Measurements from ENCODE around the gene KCNJ6. TPM values are rescaled to one million over a fixed set of nuclear protein-coding genes. Genes with fewer than 3 reads are reported as not detected.

The KCNJ6 gene
- total and polyA plus RNA-seq, 2 of the 8 experiments (the other 6 are each of a cell fraction or from before 2014, with no cell fraction given), result 0.51 to 1.2 TPM

GRCh38 chr21:37655611-37656300, 260.5 kb downstream of the KCNJ6 start (continued):
- TF ChIP-seq, protein P1, sequence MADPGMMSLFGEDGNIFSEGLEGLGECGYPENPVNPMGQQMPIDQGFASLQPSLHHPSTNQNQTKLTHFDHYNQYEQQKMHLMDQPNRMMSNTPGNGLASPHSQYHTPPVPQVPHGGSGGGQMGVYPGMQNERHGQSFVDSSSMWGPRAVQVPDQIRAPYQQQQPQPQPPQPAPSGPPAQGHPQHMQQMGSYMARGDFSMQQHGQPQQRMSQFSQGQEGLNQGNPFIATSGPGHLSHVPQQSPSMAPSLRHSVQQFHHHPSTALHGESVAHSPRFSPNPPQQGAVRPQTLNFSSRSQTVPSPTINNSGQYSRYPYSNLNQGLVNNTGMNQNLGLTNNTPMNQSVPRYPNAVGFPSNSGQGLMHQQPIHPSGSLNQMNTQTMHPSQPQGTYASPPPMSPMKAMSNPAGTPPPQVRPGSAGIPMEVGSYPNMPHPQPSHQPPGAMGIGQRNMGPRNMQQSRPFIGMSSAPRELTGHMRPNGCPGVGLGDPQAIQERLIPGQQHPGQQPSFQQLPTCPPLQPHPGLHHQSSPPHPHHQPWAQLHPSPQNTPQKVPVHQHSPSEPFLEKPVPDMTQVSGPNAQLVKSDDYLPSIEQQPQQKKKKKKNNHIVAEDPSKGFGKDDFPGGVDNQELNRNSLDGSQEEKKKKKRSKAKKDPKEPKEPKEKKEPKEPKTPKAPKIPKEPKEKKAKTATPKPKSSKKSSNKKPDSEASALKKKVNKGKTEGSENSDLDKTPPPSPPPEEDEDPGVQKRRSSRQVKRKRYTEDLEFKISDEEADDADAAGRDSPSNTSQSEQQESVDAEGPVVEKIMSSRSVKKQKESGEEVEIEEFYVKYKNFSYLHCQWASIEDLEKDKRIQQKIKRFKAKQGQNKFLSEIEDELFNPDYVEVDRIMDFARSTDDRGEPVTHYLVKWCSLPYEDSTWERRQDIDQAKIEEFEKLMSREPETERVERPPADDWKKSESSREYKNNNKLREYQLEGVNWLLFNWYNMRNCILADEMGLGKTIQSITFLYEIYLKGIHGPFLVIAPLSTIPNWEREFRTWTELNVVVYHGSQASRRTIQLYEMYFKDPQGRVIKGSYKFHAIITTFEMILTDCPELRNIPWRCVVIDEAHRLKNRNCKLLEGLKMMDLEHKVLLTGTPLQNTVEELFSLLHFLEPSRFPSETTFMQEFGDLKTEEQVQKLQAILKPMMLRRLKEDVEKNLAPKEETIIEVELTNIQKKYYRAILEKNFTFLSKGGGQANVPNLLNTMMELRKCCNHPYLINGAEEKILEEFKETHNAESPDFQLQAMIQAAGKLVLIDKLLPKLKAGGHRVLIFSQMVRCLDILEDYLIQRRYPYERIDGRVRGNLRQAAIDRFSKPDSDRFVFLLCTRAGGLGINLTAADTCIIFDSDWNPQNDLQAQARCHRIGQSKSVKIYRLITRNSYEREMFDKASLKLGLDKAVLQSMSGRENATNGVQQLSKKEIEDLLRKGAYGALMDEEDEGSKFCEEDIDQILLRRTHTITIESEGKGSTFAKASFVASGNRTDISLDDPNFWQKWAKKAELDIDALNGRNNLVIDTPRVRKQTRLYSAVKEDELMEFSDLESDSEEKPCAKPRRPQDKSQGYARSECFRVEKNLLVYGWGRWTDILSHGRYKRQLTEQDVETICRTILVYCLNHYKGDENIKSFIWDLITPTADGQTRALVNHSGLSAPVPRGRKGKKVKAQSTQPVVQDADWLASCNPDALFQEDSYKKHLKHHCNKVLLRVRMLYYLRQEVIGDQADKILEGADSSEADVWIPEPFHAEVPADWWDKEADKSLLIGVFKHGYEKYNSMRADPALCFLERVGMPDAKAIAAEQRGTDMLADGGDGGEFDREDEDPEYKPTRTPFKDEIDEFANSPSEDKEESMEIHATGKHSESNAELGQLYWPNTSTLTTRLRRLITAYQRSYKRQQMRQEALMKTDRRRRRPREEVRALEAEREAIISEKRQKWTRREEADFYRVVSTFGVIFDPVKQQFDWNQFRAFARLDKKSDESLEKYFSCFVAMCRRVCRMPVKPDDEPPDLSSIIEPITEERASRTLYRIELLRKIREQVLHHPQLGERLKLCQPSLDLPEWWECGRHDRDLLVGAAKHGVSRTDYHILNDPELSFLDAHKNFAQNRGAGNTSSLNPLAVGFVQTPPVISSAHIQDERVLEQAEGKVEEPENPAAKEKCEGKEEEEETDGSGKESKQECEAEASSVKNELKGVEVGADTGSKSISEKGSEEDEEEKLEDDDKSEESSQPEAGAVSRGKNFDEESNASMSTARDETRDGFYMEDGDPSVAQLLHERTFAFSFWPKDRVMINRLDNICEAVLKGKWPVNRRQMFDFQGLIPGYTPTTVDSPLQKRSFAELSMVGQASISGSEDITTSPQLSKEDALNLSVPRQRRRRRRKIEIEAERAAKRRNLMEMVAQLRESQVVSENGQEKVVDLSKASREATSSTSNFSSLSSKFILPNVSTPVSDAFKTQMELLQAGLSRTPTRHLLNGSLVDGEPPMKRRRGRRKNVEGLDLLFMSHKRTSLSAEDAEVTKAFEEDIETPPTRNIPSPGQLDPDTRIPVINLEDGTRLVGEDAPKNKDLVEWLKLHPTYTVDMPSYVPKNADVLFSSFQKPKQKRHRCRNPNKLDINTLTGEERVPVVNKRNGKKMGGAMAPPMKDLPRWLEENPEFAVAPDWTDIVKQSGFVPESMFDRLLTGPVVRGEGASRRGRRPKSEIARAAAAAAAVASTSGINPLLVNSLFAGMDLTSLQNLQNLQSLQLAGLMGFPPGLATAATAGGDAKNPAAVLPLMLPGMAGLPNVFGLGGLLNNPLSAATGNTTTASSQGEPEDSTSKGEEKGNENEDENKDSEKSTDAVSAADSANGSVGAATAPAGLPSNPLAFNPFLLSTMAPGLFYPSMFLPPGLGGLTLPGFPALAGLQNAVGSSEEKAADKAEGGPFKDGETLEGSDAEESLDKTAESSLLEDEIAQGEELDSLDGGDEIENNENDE (IDR thresholded peaks at IDR 0.05; ENCODE audit: insufficient replicate concordance, low read length), result no peak
- TF ChIP-seq TAF7 (optimal IDR thresholded peaks at IDR 0.05; ENCODE audit: borderline replicate concordance, low read depth, low read length) (no peak), CHD1 (IDR thresholded peaks at IDR 0.05; ENCODE audit: low read depth, low read length) (no peak), RXRA (IDR thresholded peaks at IDR 0.05; ENCODE audit: insufficient read depth, low read depth, low read length) (no peak), KDM5A (IDR thresholded peaks at IDR 0.05; ENCODE audit: low read length) (no peak), BCL11A (IDR thresholded peaks at IDR 0.05; ENCODE audit: low read depth in 2 of 2, low read length in 2 of 2) (no peak), YY1 (IDR thresholded peaks at IDR 0.05; ENCODE audit: low read depth, low read length) (no peak), CREB1 (IDR thresholded peaks at IDR 0.05) (no peak), ATF3 (IDR thresholded peaks at IDR 0.05; ENCODE audit: insufficient read depth, low read depth, low read length) (no peak)
- TF ChIP-seq, protein P2, sequence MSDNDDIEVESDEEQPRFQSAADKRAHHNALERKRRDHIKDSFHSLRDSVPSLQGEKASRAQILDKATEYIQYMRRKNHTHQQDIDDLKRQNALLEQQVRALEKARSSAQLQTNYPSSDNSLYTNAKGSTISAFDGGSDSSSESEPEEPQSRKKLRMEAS (IDR thresholded peaks at IDR 0.05), result no peak
